ENCODE results near the gene RND2. TPM values are rescaled to one million over a fixed set of nuclear protein-coding genes. Genes with fewer than 3 reads are reported as not detected.
"Not testable (repeated sequence)": the region's sequence is repeated elsewhere in the genome, so short reads cannot be mapped to it uniquely, and the experiment has no call there.

Gene RND2
- 1 to 10 TPM in 1 of 3 donors, under 1 TPM in 2; 0.22 to 1.8 (median 0.28) TPM for polyA plus RNA-seq

GRCh38 chr17:43024407-43025289 lies at the start of gene RND2:
TSS of gene RND2 (plus strand) at chr17:43025231. CDS start at chr17:43025348, 117 bp downstream.
- 0 to 1% (median 1%) methylated on average over 41 to 61 of the region's 61 CpGs for WGBS, 3 donors
- H3K27ac ChIP-seq (ENCODE audit: low read depth, low read length): no peak within 1 kb of the TSS

DNA sequence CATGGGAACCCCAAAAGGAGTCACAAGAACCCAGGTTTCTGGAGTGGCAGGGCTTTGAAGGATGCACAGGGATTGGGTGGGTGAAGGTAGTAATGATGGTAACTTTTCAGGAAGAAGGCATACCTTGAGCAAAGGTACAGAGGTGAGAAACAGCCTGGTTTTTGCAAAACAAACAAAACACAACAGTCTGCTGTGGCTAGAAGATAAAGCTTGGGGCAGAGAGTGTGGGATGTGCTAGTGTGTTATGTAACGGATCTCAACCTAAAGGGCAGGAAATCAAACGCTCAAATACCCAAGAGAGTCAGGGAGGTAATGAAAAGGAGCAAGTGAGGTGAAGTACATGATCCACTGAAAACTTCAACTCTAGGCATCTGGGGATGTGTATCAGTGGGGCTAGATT lies 49.8 kb upstream of the RND2 start:
- 34 to 44% (median 44%) methylated on average over 2 of the region's 2 CpGs for WGBS, 3 donors
- H3K27ac ChIP-seq (ENCODE audit: low read depth, low read length): no peak overlapping the region

- WGBS, 3 donors: 85 to 91% (median 88%) methylated on average over 16 of the region's 16 CpGs
- H3K27ac ChIP-seq (ENCODE audit: low read depth, low read length): not testable (repeated sequence)
These were observed 49.3 kb upstream of the RND2 start for GRCh38 chr17:42975701-42976100.

GRCh38 chr17:42979511-42980273 lies 45.3 kb upstream of the RND2 start, which contains the start of gene PTGES3L:
TSS of gene PTGES3L (minus strand) at chr17:42980080. CDS start at chr17:42980053, 27 bp downstream.
- WGBS, 3 donors: 34 to 36% (median 35%) methylated on average over 20 to 21 of the region's 21 CpGs
- no peak within 1 kb of the TSS for H3K27ac ChIP-seq (ENCODE audit: low read depth, low read length)

DNA sequence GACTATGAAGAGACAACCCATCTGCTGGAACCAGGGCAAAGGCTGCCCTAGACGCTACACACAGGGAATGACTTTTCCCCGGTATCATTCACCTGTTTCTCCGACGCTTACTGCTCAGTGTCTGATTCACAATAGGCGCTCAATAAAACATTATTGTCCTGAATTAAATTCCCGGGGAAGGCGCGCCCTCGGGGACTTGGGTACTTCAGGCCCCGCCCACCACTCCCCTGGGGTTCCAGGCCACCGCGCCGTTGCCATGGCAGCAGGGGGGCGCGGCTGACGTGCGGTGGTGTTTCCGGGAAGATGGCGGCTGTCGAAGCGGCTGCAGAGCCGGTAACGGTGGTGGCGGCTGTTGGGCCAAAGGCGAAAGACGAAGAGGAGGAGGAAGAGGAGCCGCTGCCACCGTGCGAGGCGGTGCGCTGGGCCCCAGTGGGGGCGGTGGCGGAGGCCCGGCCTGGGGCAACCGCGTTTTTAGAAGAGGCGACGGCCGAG lies 44.7 kb upstream of the RND2 start, which contains the start of gene RUNDC1:
RUNDC1 (plus strand) TSS at position 292 of the 492 bp plus-strand sequence; CDS start at position 304, 12 bp downstream.
- 0% methylated on average over 38 to 39 of the region's 39 CpGs for WGBS, 3 donors
- no peak within 1 kb of the TSS for H3K27ac ChIP-seq (ENCODE audit: low read depth, low read length)

DNA sequence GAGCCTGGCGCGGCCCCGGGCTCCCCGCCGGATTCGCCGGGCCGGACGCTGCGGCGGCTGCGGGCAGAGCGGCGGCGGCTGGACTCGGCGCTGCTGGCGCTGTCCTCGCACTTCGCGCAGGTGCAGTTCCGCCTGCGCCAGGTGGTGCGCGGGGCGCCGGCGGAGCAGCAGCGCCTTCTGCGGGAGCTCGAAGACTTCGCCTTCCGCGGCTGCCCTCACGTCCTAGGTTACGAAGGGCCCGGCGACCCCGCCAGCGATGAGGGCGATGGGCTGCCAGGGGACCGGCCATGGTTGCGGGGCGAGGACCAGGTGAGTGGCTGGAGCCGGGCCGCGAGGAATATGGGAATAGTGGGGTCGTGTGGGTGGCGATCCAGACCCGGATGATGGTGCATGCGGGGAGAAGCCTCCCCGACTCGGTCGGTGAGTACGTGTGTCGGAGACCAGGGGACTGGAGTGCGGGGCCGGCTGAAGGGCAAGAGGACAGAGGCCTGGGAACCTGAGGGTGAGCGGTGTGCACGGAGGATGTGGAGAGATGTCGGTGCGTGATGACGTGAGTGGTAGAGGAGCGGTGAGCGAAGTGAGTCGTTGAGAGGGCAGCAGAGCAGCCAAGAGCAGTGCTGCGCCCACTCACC lies 44.1 kb upstream of the RND2 start:
- H3K27ac ChIP-seq (ENCODE audit: low read depth, low read length): no peak overlapping the region
- WGBS, 3 donors: 0 to 1% (median 0%) methylated on average over 60 to 67 of the region's 67 CpGs

DNA sequence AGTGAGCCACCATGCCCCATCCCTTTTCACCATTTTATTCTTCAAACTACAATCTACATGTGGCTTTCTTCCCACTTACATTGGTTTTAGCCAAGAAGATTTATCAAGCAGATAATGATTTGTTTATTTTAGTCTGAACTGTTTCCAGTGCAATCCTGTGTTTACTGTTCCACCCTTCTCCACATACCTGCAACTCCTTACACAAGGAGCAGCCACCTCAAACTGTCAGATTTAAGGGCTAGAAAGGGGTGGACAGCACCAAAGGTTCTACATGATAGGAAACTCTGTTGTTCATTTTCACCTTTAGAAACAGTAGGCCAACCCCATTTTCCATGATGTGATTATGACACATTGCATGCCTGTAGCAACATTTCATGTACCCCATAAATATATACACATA lies 42.8 kb upstream of the RND2 start:
- no peak overlapping the region for H3K27ac ChIP-seq (ENCODE audit: low read depth, low read length)

DNA sequence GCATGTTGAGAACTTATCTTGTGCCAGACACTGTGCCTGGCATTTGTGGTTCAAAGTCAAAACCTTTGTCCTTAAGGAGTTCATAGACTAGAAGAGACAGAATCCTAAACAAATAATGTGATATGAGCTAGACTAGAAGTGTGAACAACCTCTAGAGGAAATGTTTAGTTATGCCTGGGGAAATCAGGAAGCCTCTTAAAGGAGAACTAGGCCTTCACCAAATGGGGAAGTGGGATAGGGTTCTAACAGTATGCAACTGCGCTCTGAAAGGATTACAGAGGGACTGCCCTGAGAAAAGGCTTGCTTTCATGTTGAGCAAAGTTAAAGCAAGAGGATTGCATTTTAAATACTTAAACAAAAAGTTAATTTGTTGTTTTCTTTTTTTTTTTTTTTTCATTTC lies 39.8 kb upstream of the RND2 start:
- 0 to 81% (median 0%) methylated on average over 1 of the region's 1 CpG for WGBS, 3 donors
- H3K27ac ChIP-seq (ENCODE audit: low read depth, low read length): no peak overlapping the region

GRCh38 chr17:42989141-42989540 lies 35.9 kb upstream of the RND2 start:
- no peak overlapping the region for H3K27ac ChIP-seq (ENCODE audit: low read depth, low read length)
- WGBS, 3 donors: 77 to 96% (median 92%) methylated on average over 5 of the region's 5 CpGs

DNA sequence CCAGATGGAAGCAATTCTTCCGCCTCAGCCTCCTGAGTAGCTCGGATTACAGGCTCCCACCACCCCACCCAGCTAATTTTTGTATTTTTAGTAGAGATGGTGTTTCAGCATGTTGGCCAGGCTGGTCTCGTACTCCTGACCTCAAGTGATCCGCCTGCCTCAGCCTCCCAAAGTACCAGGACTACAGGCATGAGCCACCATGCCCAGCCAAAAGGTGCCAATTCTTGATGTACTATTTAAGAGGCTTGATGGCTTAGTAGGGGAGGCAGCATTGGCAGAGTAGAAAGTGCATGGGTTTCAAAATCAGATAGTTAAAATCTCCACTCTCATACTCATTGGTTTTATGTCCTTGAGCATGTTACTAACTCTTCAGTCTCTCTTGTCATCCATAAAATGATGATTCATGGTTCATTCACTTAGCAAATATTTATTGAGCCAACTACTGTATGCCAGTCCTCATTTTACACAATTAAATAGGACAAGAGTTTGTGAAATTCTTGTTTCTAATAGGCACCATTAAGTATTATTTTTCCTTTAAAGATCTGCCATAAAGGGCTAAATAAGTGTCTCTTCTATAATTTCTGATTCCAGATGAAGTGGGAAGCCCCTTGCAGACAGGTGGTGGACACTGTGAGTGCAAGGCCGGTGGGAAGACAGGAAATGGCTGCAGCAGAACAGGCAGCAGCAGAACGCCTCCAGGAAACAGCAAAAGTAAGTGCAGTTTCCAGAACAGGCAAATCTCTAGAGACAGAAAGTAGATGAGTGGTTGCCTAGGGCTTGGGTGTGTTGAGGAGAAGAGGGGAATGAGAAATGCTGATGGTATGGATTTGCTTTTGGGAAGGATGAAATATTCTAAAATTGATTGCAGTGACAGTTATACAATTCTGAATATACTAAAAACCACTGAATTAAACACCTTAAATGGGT lies 35.0 kb upstream of the RND2 start:
- WGBS, 3 donors: 87 to 91% (median 88%) methylated on average over 6 of the region's 6 CpGs
- no peak overlapping the region for H3K27ac ChIP-seq (ENCODE audit: low read depth, low read length)

DNA sequence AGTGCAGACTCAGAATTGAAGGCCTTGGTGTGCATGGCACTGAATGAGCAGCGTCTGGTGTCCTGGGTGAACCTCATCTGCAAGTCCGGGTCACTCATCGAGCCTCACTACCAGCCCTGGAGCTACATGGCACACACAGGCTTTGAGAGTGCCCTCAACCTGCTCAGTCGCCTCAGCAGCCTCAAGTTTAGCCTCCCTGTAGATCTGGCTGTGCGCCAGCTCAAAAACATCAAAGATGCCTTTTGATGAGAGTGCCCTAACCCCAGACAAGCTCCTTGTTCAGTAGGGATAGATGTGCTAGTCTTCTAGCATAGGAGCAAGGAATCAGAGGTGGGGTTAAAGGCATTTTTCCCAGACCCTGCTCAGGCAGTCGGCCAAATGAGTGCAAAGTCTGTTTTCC lies 33.6 kb upstream of the RND2 start:
- H3K27ac ChIP-seq (ENCODE audit: low read depth, low read length): no peak overlapping the region
- WGBS, 3 donors: 95 to 97% (median 97%) methylated on average over 6 of the region's 6 CpGs

GRCh38 chr17:42992872-42993271 lies 32.2 kb upstream of the RND2 start:
- 67 to 90% (median 88%) methylated on average over 5 of the region's 5 CpGs for WGBS, 3 donors
- no peak overlapping the region for H3K27ac ChIP-seq (ENCODE audit: low read depth, low read length)

DNA sequence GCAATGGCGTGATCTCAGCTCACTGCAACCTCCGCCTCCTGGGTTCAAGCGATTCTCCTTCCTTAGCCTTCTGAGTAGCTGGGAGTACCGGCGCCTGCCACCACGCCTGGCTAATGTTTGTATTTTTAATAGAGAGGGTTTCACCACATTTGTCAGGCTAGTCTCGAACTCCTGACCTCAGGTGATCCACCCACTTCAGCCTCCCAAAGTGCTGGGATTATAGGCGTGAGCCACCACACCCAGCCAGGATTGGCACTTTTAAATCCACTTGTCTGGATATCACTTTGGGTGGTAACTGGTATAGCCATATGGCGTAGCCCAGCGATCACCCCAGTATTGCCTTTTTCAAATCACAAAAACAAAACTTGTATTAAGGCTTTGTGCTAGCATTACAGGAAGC lies 31.1 kb upstream of the RND2 start:
- H3K27ac ChIP-seq (ENCODE audit: low read depth, low read length): not testable (repeated sequence)
- 80 to 87% (median 86%) methylated on average over 10 of the region's 10 CpGs for WGBS, 3 donors

DNA sequence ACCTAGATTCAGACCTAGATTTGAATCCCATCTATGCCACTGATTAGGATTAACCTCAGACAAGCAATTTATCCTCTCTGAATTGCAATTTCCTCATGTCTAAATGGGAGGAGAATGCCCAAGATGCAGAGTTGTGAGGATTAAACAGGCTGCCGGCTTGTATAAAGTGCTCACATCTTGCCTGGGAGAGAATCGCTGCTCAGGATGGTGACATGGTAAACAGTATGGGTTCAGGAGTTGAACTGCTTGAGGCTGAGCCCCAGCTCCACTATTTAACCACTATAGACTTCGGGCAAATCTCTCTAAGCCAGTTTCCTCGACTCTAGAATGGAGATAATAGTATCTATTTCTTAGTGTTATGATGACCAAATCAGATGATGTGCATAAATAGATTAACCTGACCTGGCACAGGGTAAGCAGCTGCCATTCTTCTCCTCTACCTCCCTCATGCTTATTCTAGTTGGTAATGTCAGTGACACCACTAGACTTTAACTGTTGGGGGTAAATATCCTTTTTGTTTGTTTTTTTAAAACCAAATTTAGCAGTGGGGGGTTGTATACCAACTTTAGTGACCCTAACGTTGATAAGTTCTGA lies 27.5 kb upstream of the RND2 start:
- no peak overlapping the region for H3K27ac ChIP-seq (ENCODE audit: low read depth, low read length)
- WGBS, 3 donors: 13 to 27% (median 22%) methylated on average over 5 of the region's 5 CpGs

DNA sequence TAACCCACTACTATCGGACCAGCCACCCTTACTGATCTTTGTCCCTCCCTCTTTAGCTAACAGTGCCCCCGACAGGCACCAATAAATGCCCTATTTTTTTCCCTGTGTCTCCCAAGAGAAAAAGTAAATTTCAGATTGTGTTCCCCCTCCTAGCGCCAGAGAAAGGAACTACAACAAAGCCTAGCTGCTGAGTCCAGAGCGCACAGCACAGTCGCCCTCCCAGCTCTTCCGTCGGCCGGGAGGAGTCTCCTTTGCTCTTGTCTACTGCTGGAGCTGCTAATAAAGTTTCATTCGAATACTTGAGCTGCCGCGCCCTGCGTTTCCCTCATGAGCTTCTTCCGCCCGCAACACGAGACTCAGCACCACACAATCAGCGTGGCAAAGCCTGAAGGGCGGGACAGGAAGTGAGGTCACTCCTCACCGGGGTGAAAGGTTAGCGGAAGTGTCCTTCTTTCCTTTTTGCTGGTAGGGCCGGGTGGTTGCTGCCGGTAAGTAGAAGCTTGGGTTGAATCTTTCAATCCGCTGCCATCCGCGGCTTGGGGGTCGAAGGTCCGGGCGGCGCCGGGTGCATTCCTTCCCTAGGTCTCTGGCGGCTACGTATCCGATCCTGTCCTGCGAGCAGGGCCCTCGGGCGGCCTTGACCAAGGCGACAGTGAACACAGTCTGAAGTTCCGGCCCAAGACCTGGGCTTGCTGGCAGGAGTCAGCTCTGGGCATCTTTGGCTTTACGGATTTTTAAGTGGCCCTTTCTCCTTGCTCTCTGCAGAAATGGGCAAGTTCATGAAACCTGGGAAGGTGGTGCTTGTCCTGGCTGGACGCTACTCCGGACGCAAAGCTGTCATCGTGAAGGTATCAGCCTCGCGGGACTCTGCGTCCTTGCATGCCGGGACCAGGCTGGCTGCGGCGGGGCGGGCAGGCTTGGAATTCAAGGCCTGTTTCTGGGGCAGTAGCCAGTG lies 26.8 kb upstream of the RND2 start, which contains the start of gene RPL27:
RPL27 (plus strand) TSS at position 436 of the 955 bp plus-strand sequence; CDS start at position 768, 332 bp downstream.
- peak within 1 kb of the TSS; percentile 82 for H3K27ac ChIP-seq (ENCODE audit: low read depth, low read length)
- WGBS, 3 donors: 0 to 1% (median 0%) methylated on average over 49 of the region's 49 CpGs

DNA sequence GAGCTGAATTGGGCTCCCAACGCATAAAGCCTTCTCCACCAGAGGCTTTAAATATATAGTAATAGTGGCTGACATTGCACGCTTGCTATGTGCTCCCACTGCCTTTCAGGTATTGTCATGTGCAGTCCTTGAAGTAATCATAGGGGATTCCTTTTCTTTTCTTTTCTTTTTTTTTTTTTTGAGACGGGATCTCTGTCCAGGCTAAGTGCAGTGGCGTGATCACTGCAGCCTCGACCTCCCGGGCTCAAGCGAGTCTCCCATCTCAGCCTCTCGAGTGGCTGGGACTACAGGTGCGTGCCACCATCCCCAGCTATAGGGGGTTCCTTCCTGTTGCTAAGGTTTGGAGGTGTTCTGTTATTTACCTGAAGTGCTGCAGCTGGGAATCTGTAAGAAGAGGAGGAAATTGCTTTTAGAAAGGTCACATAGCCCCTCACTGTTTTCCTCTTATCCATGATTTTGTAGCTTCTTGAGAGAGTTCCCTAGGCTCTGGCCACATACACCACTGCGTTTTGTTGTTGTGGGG lies 26.0 kb upstream of the RND2 start:
- WGBS, 3 donors: 5 to 18% (median 9%) methylated on average over 10 of the region's 10 CpGs
- H3K27ac ChIP-seq (ENCODE audit: low read depth, low read length): peak overlapping the region; percentile 82
